OCI-LY3 (cell line): ENCODE data around the gene ELK1.

Source experiments
- CTCF ChIP-seq: fragments of 200-600, 300-600 bp; sonication (generic); IDR thresholded peaks from 2 replicates; pipeline ENCODE4 v1.5.1; 2014; ENCODE audit warnings: antibody characterized with exemption, low read length, low read depth
- EZH2phosphoT487 ChIP-seq: fragments of 200-600 bp; shearing (Covaris generic); IDR thresholded peaks from 2 replicates; pipeline ENCODE4 v1.6.1; 2018; ENCODE audit warnings: antibody characterized with exemption, mixed run types, low read depth

- peak; percentile 31 for TF ChIP-seq CTCF
- no peak for TF ChIP-seq EZH2phosphoT487
These were observed 30.7 kb downstream of the ELK1 start, which contains the start of gene SYN1 for GRCh38 chrX:47619486-47620302.
